ENCODE measurements around the gene RGS3.
"Not testable (repeated sequence)": the region's sequence is repeated elsewhere in the genome, so short reads cannot be mapped to it uniquely, and the experiment has no call there.

Gene RGS3

DNA sequence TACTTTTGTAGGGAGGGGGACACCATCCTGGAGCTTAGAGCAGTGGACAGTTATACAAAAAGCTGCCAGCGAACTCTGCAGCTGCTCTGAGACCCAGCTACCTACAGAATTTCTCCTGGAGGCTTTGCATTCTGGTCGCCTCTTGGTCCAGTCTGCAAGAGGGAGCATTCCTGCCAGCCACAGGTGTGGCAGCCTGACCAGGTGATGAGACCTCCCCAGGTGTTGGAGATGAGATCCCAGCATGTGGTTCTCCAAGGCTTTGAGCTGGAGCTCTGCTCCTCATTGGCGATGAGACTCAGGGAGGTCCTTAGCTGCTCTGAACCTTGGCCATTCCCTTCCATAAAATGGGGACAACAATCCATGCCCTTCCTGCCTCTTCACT lies 69.3 kb downstream of the RGS3 start:
- DNase-seq: no peak

DNA sequence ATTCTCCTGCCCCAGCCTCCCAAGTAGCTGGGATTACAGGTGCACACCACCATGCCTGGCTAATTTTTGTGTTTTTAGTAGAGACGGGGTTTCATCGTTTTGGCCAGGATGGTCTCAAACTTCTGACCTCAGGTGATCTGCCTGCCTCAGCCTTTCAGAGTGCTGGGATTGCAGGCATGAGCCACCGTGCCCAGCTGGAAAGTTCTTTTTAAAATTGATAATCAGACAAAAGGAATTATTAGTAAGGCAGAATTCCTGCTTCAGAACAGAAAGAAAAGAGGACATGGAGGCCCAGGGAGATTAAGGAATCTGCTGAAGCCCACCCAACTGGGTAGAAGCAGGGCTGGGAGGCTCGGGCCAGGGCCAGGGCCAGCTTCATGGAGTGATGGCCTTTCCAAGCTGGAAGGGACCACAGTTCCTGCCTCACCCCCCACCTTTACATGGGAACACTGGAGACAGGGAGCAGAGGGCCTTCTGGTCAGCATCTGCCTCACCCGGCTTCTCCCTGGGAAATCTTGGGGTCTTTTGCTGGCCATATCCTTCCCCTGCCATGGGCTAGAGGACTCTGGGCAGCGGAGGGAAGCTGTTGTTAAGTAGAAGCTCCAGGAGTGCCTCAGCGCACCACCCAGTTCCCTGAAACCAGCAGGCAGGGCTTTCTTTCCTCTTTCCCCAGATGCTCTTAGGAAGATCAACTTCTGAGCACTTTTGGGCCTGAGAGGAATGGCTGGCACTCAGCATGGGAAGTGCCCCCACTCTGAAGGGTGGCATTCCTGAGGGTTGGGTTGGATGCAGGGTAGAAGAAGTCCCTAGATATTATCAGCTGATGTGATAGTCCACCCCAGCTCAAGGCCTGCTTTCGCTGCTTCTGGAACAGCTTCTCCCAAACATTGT lies 70.1 kb downstream of the RGS3 start:
- no peak for DNase-seq

DNA sequence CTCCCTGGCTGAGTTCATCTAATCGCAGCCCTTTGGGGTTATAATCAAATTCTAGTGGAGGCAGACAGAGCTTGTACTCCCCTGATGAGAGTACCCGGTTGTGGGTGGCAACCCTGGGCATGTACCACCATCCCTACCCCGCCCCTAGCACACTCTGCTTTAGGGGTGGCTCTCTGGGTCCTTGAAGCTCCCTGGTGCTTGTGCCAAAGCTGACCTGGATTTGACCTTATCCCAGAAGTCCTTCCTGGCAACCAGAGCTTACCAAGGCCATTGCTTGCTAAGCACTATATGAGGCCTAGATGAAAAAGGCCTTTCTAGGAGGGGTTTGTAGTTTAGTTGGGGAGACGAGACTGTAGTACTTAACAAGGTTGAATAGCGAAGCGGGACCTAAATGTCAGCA lies 72.2 kb downstream of the RGS3 start:
- no peak for DNase-seq

DNA sequence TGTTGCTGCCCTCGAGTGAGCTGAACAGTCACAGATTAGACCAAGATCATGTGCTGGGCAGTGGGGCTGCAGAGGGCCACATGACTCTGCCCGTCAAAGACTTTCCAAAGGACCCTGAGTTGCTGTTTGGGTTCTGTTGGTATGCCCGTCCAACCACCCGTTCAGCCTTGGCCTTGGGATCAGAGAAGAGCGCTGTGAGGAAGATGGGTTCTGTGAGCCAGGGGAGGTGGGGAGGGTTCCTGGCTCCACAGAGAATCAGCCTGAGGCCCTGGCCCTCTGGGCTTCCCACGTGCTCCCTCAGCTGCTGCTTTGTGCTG lies 72.6 kb downstream of the RGS3 start:
- DNase-seq: no peak

DNA sequence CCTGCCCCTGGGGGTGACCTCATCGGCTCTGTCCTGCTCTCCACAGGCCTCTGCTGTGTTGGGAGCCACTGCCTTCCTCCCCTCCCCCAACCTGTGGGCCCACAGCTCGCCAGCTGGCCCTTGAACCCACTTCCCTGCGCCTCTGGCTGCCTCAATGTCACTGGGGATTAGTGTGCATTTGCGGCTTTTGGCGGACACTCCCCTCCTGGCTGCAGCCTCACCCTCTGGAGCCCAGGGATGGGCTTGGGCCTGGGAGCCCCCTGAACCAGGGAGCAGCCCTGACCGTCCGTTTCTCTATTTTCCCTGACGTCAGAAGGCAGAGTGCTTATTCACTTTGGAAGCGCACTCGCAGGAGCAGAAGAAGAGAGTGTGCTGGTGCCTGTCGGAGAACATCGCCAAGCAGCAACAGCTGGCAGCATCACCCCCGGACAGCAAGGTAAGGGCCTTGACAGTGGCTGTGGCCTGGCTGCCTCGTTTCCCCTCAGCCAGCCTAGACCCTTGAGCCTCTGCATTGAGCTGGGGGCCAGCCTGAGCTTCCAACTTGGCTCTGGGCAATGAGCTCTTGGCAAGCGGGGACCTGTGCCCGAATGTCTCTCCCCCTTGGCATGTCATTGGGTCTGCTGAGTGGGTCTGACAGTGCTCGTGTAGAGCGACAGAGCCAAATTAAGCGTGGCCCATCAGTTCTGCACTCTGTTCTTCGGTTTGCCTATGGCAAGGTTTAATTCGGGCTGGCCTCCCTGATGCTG lies 73.1 kb downstream of the RGS3 start:
- DNase-seq: no peak

DNA sequence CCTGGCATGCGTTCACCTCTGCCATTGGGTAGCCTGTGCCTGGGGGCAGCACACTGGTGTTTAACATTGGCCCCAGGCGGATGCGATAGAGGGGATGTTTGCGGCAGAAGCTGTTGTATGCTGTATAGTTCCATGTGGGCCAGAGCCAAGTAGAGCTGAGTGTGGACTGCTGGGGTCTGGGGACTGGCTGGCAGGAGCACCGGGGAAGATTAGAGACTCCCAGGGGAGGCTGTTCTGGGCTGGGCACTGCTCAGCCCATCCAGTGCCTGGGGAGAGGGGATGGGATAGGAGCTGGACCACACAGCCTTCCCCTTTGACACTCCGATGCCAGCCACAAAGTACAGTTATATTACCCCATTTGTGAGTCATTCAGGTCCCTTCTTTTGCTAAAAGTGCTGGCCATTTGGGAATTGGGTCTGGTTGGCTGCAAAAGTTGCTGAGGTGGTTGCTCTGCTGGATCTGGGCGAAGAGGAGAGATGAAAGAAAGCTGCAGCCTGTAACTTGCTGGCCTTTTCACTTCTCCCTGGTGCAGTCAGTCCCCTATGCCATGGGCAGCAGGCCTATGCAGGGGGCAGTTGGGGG lies 73.8 kb downstream of the RGS3 start:
- DNase-seq: no peak

DNA sequence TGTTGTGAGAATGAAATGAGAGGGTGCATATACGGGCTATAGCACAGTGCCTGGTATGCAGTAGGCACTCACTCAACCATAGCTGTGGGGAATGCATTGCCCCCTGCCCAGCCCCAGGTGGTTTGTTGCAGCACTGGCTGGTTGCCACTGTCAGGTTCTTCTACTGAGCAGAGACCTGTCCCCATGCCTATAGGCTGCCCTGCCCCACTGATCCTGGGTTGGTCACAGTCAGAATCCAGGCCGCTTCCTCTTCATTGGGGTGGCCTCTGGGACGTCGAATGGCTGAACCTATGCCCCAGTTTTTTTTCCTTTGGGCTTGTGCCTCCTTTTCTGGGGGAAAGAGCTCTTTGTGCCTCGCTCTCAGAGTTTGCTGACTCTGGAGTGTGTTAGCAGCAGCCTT lies 74.6 kb downstream of the RGS3 start:
- DNase-seq: no peak

DNA sequence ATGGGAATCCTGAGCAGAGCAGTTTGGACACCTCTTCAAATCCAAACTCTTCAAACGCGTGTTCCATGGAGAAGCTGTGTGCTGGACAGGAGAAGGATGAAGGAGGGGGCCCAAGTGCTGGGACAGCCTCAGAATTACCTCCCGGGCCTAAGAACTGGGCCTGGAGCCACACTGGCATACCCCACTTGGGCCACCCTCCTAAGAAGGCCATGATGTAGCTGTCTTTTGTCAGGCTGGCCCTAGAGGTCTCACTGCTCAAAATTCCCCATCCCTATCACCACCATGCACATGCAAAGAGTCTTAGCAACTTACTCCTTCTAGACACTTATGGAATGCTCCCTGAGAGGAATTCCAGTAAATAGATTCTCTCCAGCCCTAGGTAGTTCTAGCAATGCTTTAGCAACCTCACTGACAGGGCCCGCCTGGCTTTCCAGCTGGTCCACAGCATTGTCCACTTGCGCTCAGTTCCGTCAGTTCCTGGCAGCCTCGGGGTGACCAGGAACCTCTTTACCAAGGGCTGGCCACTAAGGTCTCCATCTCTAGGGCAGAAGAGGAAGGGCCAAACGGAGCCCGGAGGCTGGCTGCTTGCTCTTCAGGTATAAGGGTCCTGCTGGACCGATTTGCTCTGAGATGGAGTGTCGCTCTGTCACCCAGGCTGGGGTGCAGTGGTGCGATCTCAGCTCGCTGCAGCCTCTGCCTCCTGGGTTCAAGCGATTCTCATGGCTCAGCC lies 75.3 kb downstream of the RGS3 start:
- no peak for DNase-seq

DNA sequence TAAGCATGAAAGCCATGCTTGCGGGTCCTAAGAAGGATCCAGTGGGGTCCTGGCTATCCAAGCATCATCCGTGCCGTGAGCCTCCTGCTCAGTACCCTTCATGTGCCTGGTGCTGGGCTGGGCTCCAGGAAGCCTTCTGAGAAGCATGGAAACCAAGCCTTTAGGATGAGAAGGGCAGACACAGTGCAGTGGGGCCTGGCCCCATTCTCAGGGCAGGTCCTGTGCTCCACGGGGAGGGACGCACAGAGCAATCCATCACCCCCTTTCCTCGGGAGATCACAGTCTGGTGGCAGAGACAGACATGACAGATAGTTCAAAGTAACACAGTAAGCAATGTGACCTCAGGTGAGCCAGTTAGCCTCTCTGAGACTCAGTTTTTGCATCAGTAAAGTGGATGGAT lies 76.9 kb downstream of the RGS3 start:
- no peak for DNase-seq

DNA sequence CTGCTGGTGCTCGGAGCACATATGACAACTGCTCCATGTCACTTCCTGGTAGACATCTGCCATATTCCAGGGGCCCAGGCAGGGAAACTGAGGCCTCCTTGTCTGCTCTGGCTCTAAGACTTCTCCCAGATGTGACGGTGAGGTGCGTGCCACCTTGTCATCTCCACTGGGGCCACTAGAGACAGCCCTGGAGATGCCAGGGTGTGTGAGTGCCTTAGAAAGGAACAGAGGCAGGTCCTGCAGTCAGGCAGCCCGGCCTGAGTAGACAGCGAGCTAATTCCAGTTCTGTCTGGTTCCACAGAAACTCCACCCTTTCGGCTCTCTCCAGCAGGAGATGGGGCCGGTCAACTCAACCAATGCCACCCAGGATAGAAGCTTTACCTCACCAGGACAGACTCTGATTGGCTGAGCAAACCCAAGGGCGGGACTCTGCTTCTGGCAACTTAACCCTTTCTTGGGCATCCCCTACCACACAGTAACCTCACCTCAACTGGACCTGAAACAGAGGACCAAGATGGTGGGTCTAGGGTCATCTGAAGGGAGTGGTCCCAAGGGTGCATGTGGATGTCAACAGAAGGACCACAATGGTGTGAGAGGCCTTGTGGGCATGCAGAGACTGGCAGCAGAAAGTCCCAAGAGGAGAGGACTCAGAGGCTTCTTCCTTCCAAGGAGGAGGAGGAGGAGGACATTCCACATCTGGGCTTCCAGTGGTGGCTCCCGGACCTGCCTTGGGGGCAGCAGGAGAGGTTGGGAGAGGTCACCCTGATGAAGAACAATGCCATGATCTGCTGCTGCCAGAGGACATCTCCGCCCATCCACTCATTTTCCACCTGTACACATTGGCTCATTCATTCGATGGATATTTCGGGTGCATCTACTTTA lies 77.7 kb downstream of the RGS3 start:
- no peak for DNase-seq

DNA sequence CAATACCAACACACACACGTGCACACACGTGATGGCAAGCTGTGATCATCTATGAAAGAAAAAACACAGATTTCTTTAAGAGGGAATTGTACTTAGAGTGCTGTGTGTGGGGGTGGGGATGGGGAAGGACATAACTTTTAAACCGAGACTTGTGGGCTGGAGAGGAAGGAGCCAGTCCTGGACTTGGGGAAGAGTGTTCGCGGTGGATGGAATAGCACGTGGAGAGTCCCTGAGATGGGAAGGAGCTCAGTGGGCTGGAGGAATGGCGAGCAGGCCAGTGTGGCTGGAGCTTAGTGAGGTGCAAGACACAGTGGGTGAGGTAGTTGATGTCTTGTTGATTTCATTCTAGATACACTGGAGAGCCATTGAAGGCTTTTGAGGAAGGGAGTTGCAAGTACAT lies 78.5 kb downstream of the RGS3 start:
- no peak for DNase-seq

DNA sequence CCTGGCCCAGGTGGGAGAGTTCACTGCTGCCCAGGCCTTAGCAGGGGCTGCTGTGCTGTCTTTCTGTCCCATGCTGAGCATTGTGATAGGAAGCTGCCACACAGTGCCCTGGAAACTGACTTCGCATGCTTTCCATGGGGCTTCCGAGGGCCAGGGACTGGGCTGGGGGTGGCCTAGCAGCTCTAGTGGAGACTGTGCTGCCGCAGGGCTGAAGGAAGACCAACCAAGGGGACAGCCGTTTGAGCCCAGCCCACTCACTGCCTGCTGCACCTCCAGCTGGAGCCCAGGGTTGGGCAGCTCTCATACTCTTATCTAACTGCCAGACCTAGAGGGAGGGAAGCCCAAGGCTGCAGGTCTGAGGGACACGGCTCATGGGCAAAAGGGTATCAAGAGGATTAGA lies 79.2 kb downstream of the RGS3 start:
- DNase-seq: no peak

DNA sequence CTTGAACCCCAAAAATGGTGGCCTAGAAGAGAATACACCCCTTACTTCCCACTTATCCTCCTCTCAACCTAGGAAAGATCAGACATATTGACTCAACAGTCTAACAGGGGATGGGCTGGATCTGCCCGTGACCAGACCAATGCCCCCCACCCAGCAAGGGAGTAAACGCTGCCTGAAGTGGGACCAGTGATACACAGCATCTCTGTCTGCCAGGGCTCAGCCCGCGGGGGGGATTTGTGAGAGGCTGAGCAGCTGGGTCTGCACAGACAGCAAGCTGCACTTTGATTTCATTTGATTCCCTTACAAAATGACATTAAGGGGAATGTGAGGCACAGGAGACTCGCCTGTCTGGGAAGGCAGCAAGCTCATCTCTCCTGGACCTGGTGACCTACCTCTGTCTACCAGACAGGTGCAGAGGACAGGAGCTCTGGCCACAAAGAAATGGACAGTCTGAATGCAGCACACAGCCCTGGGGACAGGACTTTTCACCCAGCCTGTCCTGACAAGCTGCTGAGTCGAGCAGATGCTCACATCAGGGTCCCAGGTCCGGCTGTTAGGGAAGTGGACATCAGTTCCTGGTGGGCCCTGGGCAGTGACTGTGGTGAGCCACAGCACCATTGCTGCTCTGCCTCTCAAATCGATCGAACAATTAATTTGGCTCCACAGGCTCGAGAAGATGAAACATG lies 79.9 kb downstream of the RGS3 start:
- DNase-seq: no peak

DNA sequence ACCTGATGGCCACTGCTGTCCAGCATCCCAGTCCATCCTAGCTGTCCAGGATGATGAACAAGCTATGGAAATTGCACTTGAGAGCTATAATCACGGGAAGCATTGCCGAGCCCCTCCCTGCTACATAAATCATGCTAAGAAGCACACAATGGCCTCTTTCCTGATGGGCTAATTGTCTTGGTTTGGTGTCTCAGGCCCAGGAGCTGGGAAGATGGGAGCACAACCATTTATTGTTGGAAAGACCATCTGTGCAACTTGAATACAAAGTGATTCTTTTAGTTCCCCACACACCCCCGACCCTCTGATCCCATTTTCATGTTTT lies 80.4 kb downstream of the RGS3 start:
- no peak for DNase-seq

DNA sequence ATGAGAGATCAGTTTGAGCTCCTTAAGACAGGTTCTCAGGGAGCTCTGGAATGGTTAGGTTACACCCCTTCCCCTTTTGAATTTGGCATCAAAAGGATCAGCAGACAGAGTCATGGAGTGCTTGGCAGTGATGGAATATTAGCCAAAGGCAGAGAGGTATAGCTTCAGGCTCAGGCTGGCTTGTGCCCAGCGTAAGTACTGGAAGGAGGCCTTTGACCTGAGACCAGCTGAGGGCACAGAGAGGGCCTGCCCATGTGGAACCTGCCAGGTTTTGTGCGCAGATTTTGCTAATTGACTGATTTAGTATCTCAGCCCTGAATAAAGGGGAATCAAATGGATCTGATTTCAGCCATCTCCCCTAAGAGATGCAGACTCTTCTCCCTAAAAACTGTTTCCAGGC lies 81.5 kb downstream of the RGS3 start:
- no peak for DNase-seq

DNA sequence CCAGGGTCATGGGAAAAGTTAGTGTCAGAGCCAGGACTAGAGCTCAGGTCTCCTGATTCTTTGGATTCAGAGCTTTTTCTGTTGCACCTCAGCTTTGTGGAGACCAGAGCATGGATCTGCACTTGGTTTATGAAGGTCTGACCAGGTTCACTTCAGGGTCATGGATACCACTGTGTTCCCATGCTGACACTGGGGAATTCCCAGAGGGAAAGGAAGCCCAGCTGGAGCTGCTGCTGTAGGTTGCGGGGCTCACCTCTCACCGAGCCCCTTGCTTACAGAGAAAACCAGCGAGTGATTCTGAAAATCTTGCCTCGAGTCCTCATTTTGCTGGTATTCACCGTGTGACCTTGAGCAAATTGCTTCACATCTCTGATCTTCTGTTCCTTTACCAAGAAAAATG lies 83.0 kb downstream of the RGS3 start:
- no peak for DNase-seq

DNA sequence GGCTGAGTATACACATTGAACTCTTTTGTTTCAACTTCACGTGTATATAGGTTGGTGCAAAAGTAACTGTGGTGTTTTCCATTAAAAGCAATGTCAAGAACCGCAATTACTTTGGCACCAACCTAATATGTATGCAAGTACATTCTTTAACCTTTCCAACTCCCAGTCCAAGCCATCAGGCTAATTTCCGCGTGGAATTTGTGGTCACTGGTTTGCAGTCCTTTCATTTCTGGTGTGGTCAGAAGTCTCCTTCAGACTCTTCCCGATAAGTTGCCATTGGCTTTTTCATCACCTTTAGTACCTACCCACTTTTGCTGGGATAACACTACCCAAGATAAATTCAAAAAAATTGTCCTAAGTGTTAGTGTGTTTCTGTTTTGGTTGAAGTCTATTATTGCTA lies 84.0 kb downstream of the RGS3 start:
- DNase-seq: no peak

DNA sequence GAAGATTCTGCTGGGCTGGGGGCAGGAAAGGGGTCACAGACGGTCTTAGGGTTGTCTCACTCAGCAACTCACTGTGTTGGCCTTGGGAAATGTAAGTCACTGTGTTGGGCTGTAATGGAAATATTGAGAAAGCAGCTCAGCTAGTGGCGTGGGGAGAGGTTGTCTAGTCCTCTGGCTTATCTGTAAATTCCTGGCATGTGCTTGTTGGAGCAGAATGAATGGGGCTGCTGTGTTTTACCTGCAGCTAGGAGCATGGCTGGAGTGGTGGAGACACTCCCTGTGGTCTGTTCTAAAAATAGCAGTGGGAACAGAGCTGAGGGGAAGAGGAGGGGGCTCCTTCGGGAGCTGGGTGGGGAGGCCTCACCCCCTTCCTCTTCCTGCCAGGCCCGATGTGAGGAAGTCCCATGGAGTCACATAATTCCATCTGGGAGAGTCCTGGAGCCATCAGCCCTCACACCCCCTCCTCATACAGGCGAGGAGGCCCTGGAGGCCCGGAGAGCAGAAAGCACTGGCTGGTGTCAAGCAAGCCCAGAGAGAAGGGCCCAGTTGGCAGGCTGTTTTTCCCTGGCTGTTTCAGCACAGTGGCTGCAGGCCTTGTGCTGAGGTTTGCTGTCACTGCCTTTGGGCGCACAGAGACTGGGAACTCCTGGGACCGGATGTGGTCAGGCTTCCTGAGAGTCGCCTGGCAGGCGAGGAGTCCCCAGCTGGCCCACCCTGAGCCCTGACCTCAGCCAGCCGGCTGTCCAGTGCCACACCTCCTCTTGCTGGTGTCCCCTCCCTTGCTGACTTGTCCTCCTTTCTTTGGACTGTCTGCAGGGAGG lies 84.9 kb downstream of the RGS3 start:
- DNase-seq: no peak

DNA sequence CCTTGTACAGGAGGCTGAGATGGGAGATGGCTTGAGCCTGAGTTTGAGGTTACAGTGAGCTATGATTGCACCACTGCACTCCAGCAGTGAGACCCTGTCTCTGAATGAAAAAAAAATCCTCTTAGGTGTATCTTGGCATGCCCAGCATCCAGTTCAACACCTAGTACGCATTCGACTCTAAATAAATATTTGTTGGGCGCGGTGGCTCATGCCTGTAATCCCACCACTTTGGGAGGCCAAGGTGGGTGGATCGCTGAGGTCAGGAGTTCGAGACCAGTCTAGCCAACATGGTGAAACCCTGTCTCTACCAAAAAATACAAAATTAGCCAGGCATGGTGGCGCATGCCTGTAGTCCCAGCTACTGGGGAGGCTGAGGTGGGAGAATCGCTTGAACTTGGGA lies 86.4 kb downstream of the RGS3 start:
- DNase-seq: not testable (repeated sequence)

DNA sequence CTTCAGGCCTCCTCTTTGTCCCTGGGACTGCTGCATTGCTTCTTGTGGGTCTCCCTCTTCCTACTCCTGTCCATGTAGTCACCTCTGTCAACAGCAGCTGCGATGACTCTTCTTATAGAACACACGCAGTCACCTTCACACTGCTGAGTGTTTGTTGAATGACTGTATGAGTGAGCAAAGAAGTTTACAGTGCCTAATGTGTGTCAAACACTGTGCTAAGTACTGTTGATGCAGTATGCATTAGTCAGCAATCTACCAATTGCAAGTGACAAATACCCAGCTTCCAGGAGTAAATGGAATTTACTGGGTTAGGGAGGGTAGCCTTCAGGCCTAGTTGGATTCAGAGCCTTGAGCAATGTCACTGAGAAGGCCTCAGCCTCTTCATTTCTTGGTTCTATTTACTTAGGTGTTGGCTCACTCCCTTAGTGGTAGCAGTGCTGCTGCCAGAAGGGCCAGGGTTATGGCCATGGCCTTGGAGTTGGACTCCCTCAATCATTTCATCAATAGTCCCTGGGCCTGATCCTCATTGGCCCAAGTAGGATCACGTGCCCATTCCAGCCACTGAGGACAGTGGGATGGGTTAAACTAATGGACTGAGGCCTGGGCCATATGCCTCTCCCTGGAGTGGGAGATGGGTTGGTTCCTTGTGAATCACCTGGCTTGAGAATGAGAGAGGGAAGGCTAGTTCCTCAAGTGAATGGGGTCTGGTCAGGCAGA lies 93.5 kb downstream of the RGS3 start:
- DNase-seq: no peak

All from NCI-H748 treated with DMSO at 0.1 percent for 48 hours (cell line).